DMS153 treated with DMSO at 0.1 percent for 48 hours (cell line): ENCODE results near the gene PDE4C.
A peak's percentile ranks its signal among the peaks of the same experiment; 100 is the strongest.

ENCODE experiments used
- DNase-seq: peaks from one replicate; lab custom pipeline; 2025; ENCODE audit not compliant: unreplicated experiment; lab: John Stamatoyannopoulos, UW

PDE4C gene

GRCh38 chr19:18254546-18255503 is 28.6 kb upstream of the PDE4C start:
- DNase-seq = peak; percentile 25

DNA sequence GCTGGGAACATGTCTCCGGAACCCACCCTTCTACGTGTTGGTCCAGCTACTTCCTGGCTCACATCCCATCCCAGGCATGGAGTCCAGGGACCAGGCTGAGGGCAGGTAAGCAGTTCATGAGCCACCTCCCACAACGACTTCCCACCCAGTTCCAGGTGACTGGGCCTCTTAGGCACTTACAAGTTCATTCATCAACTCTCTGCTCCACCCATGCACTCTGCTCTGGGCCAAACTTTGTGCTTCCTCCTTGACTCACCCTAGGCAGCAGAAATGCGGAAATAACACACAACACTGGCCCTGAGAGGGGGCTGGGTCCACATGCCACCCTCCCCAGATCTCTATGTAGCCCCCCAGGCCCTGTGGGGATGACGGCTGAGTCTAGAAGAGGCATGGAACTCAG is 27.5 kb upstream of the PDE4C start:
- no peak for DNase-seq

DNA sequence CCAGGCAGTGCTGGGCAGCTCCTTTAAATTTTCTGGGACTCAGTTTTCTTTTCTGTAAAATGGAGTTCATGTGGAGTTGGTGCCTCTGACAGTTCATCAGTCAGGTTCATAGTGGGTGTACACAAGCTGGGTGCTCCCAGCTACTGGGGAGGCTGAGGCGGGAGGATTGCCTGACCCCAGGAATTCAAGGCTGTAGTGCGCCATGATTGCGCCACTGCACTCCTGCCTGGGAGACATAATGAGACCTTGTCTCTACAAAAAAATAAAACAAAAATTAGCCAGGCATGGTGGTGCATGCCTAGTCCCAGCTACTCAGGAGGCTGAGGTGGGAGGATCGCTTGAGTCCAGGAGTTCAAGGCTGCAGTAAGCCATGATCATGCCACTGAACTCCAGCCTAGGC is 26.9 kb upstream of the PDE4C start:
- DNase-seq = no peak

DNA sequence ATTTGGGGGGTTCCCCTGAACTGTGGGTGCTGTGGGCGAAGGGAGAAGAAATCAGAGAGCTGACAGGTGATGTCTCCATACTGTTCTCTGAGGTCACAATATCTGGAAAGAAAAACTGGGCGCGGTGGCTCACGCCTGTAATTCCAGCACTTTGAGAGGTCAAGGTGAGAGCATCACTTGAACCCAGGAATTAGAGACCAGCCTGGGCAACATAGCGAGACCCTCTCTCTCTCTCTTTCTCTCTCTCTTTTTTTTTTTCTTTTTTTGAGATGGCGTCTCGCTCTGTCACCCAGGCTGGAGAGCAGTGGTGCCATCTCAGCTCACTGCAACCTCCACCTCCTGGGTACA is 26.1 kb upstream of the PDE4C start:
- no peak for DNase-seq

DNA sequence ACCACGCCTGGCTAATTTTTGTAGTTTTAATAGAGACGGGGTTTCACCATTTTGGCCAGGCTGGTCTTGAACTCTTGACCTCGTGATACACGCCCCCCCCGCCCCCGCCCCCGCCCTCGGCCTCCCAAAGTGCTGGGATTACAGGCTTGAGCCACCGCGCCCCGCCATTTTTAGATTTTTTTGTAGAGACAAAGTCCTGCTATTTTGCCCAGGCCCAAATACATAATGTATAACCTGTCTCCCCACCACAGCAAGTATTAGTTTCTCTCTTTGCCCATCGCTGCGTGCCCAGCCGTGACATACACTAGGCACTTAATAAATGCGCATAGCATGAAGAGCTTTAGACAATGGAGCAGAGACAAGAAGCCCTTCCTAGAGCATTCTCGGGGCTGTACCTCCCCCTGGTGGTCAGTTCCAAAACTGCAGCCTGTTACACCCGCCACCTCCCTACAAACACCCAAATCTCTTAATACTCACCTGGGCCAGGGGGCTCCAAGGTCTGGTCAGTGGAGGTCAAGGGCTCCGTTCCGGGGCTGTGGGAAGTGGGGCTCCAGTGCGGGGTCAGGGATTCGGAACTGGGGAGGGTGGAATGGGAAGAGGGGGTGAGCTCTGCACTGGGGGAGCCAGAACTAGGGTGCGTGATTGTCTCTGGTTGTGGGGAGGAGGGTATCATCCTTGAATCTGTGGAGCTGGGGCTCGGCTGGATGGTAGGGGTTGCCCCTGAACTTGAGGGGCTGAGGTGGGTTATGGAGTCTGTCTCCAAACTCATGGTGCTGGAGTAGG is 25.5 kb upstream of the PDE4C start:
- DNase-seq = peak; percentile 26

DNA sequence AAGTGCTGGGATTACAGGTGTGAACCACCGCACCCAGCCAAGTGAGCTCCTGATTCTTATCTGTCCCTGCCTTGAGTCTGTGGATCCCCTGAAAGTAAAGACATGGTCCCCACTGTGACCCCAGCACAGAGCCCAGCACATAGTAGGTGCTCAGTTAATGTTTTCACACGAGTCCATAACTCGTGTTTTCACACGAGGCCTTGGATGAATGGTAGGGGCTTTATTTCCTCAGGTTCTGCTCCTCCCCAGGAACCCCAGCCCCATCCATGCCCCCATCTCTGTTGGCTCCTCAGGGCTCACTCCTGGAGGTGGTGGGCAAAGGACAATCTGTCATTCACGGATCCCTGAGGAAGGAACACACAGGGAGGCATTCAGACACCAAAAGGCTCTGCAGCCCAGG is 23.6 kb upstream of the PDE4C start:
- DNase-seq = no peak

- DNase-seq = no peak
Observed at GRCh38 chr19:18245297-18245696, 19.1 kb upstream of the PDE4C start.

DNA sequence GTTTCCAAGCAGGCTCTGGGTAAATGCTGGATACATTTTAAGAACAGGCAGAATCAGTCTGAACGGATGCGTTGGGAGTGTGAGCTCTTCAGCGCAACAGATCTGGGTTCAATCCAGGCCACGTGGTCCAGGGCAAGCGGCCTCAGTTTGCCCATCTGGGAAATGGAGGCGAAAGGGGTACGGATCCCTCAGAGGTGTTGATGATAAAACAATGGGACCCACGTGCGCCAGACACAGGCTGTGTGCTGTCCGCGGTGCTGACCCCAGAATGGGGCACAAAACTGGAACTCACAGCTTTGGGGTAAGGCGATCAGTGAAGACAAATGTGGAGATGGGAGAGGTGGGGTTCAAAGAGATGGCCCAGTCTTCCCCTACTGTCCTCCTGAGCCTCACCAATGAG is 13.1 kb upstream of the PDE4C start:
- DNase-seq = no peak

DNA sequence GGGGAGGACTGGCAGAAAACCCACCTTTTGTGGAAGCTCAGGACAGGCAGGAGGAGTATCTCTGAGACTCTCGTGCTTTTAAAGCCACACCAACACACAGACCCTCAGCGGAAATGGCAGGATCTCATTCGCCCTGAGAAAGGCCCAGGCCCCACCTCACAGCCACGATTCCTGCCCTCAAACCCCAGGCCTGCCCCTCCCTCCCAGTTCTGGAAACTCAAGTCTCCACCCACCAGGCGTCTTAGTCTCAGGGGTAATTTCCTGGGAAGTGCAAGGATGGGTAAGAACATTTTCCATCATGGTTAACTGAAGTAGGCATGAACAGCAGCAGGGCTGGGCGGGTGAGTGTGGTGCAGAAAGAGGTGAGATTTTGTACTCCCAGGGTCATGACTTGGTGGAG is 8.0 kb upstream of the PDE4C start:
- no peak for DNase-seq

GRCh38 chr19:18233224-18233825 is 7.1 kb upstream of the PDE4C start:
- no peak for DNase-seq

DNA sequence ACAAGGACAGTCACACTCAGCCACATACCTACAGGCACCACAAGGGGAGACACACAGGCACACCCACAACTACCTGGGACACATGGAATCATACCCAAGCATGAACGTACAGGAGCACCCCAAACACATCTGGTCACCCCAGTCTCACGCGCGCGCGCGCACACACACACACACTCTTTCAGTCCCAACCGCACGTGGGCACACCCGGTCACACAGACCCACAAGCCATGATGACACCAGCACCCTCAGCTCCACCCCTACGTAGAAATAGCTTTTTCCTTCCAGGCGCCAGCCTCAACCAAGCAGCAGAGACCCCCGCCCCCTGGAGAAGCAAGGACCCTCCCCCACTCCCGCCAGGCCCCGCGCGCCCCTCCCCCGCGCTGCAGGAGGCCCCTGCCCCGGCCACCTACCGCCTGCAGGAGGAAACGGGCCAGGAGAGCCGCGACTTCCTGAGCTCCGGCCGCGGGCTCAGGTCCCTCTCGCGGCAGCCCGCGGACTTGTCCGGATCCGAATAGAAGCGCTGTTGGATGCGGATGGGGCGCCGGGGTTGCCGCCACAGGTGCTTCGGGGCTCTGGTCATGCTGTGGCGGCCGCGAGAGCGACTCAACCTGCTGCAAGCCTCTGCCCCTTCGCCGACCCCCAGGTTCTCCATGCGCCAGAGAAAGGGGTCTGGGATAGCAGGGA is 6.4 kb upstream of the PDE4C start:
- peak; percentile 20 for DNase-seq

DNA sequence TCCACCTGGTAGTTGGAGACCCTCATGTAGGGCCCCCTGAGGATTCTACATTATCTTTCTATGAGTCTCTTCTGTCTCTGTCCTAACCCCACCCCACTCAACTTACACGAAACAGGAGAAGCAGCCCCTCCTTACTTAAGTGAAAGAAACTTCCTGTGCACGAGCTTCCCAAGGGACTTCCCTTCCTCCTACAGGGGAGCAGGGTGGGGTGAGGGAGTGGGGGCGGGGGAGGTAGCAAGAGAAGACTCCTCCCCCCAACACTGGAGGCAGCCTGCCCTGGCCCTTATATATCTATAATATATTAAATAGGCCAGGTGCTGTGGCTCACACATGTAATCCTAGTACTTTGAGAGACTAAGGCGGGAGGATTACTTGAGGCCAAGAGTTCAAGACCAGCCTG is 5.5 kb upstream of the PDE4C start:
- DNase-seq = peak; percentile 37

DNA sequence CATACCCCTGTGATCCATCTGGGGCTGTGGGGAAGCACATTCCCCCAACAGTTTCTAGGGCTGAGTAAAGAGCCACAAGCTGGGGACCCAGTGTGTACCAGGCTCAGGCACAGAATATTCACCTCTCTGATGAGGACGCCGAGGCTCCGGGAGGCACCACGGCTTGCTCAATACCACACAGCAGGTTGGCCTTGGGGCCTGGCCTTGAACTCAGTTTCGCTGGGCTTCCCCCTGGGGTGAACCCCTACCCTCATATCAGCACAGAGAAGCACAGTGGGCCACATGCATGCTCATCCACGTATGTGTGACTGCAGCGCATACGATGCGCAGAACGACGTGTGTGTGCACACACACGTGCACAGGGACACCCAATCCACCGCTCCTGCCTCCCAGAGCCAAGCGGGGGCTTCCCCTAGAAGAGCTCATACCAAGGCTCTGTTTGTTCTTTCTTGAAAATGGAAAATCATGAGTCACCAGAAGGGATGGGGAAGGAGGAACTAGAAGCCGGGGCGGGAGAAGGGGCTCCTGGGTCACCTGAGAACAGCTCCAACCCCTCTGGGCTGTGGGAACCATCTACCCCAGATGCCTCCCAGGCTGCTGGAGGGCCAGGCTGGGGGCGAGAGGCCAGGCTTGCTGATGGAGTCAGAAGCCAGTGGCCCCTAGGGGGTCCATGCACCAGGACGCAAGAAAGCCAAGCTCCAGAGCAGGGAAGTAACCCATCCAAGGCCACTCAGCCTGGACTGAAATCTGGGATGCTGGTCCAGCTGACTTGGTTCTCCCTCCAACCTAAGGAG is 4.9 kb upstream of the PDE4C start:
- DNase-seq = no peak

DNA sequence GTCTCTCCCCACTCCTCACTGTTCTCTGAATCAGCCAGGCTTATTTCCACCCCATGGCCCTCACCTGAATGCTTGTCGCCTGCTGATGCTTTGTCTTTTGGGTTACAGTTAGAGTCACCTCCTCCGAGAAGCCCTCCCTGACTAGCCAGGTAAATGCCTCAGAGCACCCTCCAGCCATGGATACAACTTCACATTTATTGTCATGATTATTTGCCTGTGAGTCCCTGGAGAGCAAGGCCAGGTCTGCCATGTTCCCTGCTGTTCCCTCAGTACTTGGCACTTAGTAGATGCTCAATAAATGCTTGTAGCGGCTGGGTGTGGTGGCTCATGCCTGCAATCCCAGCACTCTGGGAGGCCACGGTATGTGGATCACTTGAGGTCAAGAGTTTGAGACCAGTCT is 3.7 kb upstream of the PDE4C start:
- no peak for DNase-seq

DNA sequence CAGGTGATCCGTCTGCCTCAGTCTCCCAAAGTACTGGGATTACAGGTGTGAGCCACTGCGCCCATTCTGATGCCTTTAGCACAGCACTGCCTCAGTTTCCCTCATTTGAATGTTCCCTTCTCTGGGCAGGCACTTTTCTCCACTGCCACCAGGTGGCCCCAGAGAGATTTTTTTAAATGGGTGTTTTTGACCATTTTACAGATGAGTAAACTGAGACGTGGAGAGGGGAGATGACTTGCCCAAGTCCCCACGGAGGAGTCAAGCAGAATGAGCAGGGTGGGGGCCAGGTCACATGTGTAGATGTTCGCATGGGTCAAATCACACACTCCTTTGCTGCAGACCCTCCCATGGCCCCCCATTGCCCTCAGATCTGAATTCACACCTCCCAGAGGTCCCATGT is 3.2 kb upstream of the PDE4C start:
- DNase-seq = no peak

DNA sequence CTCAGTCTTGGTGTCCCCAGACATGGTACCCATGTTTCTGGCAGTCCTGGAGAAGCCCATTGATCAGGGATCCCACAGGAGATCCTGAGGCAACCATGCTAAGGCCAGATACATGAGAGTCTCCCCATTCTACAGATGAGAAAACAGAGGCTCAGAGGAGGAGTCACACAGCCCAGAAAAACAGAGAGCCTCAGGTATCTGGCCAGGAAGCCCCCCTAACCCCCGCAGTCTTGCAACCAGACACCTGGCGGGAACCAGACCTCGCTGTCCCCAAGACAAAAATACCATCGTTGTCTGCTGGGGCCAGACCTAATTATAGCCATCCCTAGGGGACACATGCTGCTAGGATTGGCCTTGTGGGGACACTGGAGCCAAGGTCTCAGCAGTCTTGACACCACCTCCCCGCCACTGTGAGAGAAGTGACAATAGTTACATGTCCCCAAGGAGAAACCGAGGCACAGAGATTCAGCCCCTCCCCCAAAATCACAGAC is 1.6 kb upstream of the PDE4C start:
- DNase-seq = no peak

- no peak for DNase-seq
Observed at GRCh38 chr19:18226956-18227780, 930 bp upstream of the PDE4C start.

DNA sequence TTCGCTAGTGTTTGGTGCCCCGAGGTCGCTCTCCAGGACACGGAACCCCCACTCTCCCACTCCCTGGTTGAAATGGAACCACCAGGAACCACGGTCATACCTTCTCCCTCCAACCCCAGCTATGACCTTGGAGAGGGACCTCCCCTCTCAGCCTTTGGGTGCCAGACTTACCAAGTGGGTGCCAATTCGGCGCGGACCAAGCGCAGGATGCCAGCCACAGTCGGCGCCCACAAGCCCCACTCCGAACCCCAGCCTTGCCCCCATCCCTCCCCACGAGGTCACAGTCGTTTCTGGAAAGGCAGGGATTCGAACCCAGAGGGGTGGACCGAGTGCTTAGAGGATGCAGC is 910 bp downstream of the PDE4C start:
- no peak for DNase-seq

GRCh38 chr19:18224525-18225354 is 1.5 kb downstream of the PDE4C start:
- peak; percentile 84 for DNase-seq
